Measurements from ENCODE around the gene TRMT2A.

GRCh38 chr22:20091690-20092476, 25.1 kb downstream of the TRMT2A start:
- TF ChIP-seq CTCF (IDR thresholded peaks at IDR 0.05 in 4 of 5, conservative IDR thresholded peaks at IDR 0.05 in 1 of 5) (no peak), POLR2A (IDR thresholded peaks at IDR 0.05) (no peak)
